Upper lobe of right lung (tissue), 1 donor: ENCODE results near the gene TSC2. TPM values are rescaled to one million over a fixed set of nuclear protein-coding genes. Genes with fewer than 3 reads are reported as not detected.
A peak's percentile ranks its signal among the peaks of the same experiment; 100 is the strongest.
"Not testable (repeated sequence)": the region's sequence is repeated elsewhere in the genome, so short reads cannot be mapped to it uniquely, and the experiment has no call there.

Source experiments
- ATAC-seq: fragments of 200-7000 bp; cut with Tn5 transposase; one replicate; pipeline ENCODE4 v1.9.1; 2020; ENCODE audit warnings: mild to moderate bottlenecking, moderate library complexity
- DNase-seq: peaks from one replicate; pipeline ENCODE4 v3.0.0-alpha.2; 2020
- H3K27ac ChIP-seq: fragments of 200-600 bp; one replicate; pipeline ENCODE4 v1.8.0; 2022
- H3K27me3 ChIP-seq: fragments of 200-600 bp; one replicate; pipeline ENCODE4 v1.8.0; 2022; ENCODE audit warnings: mild to moderate bottlenecking
- H3K36me3 ChIP-seq: fragments of 200-600 bp; one replicate; pipeline ENCODE4 v1.8.0; 2022
- H3K4me1 ChIP-seq: fragments of 200-600 bp; one replicate; pipeline ENCODE4 v1.8.0; 2022
- H3K4me3 ChIP-seq: fragments of 200-600 bp; one replicate; pipeline ENCODE4 v1.8.0; 2022; ENCODE audit warnings: mild to moderate bottlenecking
- H3K9me3 ChIP-seq: fragments of 200-600 bp; one replicate; pipeline ENCODE4 v1.8.0; 2022
- intact Hi-C: fragments of 100-400 bp; cut with DNase I; formaldehyde crosslinking; loops from one replicate; pipeline ENCODE4 v1.11.0; 2022
- total RNA-seq: library from RNA; stranded (reverse); fragmentation: NEBNext Ultra II Directional; extraction: Animal tissue kit (Norgen Biotek cat#: 25700); gene quantifications from one replicate; pipeline ENCODE4 v1.2.1, GENCODE V29; 2021
- TF ChIP-seq, protein P1 (sequence below): fragments of 200-600 bp; IDR thresholded peaks from one replicate; pipeline ENCODE4 v1.8.0; 2022; ENCODE audit warnings: antibody characterized with exemption
- donor health status: DM: no; HTN: yes; CAD: no; lungs with severe emphysema.

The TSC2 gene
- total RNA-seq, 1 donor from 2014 or later, result 119 TPM

DNA sequence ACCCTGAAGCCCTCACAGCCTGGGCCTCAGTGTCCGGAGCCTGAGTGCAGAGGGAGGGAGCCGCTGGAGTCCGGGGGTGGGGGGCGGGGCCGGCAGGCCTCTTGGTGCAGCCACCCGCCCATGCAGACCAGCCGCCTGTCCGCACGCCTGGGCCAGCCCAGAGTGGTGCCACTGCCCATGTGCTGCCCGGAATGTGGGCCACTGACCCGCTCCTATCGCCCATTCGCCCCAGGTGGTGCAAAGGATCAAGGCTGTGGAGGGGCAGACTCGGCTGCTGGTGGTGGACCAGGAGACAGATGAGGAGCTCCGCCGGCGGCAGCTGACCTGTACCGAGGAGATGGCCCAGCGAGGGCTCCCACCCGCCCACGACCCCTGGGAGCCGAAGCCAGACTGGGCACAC, 18.4 kb upstream of the TSC2 start:
- TF ChIP-seq, protein P1, sequence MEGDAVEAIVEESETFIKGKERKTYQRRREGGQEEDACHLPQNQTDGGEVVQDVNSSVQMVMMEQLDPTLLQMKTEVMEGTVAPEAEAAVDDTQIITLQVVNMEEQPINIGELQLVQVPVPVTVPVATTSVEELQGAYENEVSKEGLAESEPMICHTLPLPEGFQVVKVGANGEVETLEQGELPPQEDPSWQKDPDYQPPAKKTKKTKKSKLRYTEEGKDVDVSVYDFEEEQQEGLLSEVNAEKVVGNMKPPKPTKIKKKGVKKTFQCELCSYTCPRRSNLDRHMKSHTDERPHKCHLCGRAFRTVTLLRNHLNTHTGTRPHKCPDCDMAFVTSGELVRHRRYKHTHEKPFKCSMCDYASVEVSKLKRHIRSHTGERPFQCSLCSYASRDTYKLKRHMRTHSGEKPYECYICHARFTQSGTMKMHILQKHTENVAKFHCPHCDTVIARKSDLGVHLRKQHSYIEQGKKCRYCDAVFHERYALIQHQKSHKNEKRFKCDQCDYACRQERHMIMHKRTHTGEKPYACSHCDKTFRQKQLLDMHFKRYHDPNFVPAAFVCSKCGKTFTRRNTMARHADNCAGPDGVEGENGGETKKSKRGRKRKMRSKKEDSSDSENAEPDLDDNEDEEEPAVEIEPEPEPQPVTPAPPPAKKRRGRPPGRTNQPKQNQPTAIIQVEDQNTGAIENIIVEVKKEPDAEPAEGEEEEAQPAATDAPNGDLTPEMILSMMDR, result no peak
- Histone ChIP-seq H3K36me3 (peaks cover 26% of the 10 kb centered on the region), H3K27ac (peak overlapping the region; percentile 66), H3K9me3 (no peaks in the 10 kb centered on the region), H3K27me3 (no peaks in the 10 kb centered on the region), H3K4me3 (peak overlapping the region; percentile 72), H3K4me1 (peaks cover 56% of the 10 kb centered on the region)
- intact Hi-C loops, result no loop called here
- no peak for DNase-seq
- no peak for ATAC-seq

DNA sequence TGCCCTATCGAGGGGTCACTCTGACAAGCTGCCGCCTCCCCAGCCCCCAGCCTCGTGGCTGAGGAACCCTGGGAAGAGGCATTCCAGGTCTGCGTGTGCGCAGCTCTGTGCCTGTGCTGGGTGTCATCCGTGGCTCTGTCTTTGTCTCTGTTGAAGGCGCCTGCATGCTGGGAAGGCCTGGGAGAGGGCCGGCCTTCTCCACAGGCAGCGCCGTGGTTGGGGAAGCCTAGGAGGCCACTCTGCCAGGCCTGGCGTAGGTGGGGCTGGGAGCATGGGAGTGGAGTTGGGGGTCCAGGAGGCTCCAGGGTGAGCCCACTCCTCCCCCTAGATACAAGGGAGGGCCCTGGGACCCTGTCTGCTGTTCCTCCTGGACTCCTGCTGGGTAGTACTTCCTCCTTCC, 17.7 kb upstream of the TSC2 start:
- DNase-seq (no peak), ATAC-seq (no peak)
- intact Hi-C loops, result no loop called here
- Histone ChIP-seq H3K9me3 (no peaks in the 10 kb centered on the region), H3K4me3 (peak overlapping the region; percentile 72), H3K27ac (peak overlapping the region; percentile 66), H3K36me3 (peaks cover 26% of the 10 kb centered on the region), H3K4me1 (peaks cover 59% of the 10 kb centered on the region), H3K27me3 (no peaks in the 10 kb centered on the region)
- TF ChIP-seq, protein P1, result no peak

DNA sequence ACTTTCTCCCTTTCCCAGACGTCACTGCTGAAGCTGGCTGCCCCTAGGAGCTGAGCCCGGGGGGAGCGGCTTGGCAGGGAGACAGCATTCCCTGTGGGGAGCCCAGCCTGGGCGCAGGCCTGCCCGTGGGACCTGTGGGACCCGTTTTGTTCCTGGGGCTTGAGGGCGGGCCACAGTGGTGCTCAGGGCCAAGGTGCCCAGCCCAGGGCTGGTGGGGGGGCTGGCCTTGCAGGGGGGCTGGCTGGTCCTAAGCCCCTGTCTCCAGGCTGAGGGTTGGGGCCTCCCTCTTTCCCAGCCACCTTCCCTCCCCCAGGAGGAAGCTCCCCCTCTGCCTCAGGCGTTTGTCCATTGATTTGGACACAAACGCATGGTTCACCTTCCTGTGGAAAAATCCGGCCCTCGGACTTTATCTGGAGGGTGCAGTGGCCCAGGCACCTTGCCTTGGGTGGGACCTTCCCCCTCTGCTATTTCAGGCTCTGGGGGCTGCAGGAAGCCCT, 16.7 kb upstream of the TSC2 start:
- intact Hi-C loops, result no loop called here
- TF ChIP-seq, protein P1, result no peak
- Histone ChIP-seq H3K9me3 (no peaks in the 10 kb centered on the region), H3K4me1 (peaks cover 61% of the 10 kb centered on the region), H3K36me3 (peaks cover 26% of the 10 kb centered on the region), H3K27ac (peak overlapping the region; percentile 93), H3K4me3 (peak overlapping the region; percentile 72), H3K27me3 (no peaks in the 10 kb centered on the region)
- DNase-seq (peak; percentile 71), ATAC-seq (no peak)

DNA sequence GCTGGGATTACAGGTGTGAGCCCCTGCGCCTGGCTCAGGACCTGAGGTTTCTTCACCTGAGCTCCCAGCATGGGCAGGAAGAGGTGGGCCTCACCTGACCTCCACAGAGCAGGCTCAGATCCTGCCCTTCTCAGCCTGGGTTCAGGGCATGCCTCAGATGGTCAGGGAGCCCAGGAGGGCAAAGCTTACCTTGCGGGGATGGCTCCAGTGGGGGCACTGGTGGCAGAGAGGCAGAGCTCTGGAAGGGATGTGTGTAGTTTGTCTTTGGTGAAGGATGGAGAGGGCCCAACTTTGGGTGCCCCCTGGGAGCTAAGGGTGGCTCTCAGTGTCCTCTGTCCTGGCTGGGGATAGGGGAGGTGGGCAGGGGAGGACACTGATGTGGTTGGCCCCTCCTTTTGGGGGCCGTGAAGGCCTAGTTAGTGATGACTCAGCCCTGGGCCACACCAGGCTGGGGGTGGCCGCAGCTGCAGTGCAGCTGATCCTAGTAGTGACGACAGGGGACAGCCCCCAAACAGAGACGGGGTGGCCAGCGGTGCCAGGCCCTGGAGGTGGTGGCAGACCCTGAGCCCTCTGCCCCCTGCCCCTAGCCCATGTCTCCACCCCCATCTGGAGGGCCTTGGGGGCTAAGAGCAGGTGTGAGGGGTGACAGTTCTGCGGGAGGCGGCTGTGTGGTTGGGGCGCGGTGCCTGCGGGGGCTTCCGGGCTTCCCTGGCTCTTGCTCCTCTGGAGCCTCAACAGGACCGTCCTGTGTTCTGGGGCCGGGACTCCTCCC, 15.3 kb upstream of the TSC2 start:
- no peak for DNase-seq

DNA sequence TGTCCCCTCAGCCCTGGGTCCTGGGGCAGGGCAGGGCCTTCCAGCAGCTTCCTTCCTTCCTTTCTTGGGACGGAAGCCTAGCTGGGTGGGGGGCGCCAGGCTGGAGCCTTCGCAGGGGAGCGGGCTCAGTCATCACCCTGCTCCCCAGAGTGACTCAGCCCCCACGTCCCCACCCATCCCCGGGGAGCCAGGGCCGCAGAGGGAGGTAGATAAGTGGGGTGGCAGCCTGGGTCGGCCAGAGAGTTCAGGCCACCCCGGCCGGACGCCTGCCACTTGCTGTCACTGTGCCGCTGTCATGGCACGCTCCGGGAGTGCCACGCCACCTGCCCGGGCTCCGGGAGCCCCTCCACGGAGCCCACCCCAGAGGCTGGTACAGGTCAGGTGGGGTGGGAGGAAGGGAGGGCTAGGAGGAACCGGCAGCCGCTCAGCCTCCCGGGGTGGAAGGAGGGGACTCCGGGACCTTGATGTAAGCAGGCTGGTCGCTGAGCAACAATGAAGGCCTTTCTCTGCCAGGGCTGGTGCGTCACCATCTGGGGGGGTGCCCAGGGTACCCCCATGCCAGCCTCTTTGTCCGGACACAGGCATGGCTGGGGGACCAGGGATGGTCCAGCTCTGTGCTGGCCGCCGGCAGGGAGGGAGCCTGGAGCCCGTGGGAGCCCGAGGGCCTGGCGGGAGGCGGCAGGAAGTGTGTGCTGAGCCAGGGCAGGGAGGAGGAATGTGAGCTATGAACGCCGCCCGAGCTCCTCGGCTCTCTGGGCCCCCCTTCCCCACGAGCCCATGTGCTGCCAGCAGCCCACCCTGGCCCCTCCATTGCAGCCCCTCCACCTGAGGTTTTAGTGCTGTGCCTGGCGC, 14.5 kb upstream of the TSC2 start:
- intact Hi-C loops, result no loop called here
- Histone ChIP-seq H3K9me3 (no peaks in the 10 kb centered on the region), H3K4me3 (peak overlapping the region; percentile 56), H3K36me3 (peaks cover 39% of the 10 kb centered on the region), H3K27me3 (no peaks in the 10 kb centered on the region), H3K4me1 (peaks cover 72% of the 10 kb centered on the region), H3K27ac (peak overlapping the region; percentile 93)
- ATAC-seq, result peak; percentile 54
- TF ChIP-seq, protein P1, result no peak
- peak; percentile 78 for DNase-seq

More for the DNA sequence above, 15.3 kb upstream of the TSC2 start:
- TF ChIP-seq, protein P1, result no peak
- peak overlapping the region; percentile 93 for H3K27ac ChIP-seq
- H3K9me3 ChIP-seq, result no peaks in the 10 kb centered on the region
- peak overlapping the region; percentile 56 for H3K4me3 ChIP-seq
- intact Hi-C loops, result no loop called here
- no peak for ATAC-seq
- peaks cover 71% of the 10 kb centered on the region for H3K4me1 ChIP-seq
- H3K36me3 ChIP-seq, result peaks cover 34% of the 10 kb centered on the region
- no peaks in the 10 kb centered on the region for H3K27me3 ChIP-seq

DNA sequence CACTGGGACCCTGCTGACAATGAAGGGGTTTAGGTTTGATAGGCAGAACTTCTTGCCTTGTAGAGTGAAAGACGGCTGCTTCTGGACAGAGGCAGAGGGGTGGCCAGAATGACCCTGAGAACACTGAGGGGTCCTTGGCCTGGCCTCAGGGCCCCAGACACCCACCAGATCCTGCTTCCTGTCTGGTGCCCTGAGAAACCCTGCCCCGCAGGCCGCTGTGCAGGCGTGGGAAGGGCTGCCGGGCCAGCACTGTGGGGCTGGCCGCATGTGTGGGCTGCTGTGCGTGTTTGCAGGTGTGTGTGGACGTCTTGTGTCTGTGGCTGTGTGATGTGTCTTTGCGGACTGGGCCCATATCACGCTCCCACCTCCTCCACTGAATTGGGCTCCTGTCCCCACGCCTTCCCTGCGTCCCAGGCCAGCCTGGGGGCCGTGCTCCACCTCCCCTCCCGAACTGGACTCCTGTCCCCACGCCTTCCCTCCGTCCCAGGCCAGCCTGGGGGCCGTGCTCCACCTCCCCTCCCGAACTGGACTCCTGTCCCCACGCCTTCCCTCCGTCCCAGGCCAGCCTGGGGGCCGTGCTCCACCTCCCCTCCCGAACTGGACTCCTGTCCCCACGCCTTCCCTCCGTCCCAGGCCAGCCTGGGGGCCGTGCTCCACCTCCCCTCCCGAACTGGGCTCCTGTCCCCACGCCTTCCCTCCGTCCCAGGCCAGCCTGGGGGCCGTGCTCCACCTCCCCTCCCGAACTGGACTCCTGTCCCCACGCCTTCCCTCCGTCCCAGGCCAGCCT, 13.7 kb upstream of the TSC2 start:
- peak overlapping the region; percentile 56 for H3K4me3 ChIP-seq
- peaks cover 76% of the 10 kb centered on the region for H3K4me1 ChIP-seq
- H3K36me3 ChIP-seq, result peaks cover 39% of the 10 kb centered on the region
- peak overlapping the region; percentile 94 for H3K27ac ChIP-seq
- ATAC-seq, H3K9me3 ChIP-seq, DNase-seq, intact Hi-C loops, H3K27me3 ChIP-seq: not testable (repeated sequence)
